Muscle of arm (tissue), 12 donors: ENCODE data around the gene SH3TC1. TPM values are rescaled to one million over a fixed set of nuclear protein-coding genes. Genes with fewer than 3 reads are reported as not detected.

Experiments
- DNase-seq: peaks from one replicate; pipeline ENCODE4 v3.0.0-alpha.2; 2013
- polyA plus RNA-seq, 12 donors: library from polyadenylated mRNA; unstranded; fragments of 120-200 nt; gene quantifications; one replicate each; pipeline ENCODE4 v1.2.1, GENCODE V29; 2013; ENCODE audit not compliant: insufficient read length in 12 of 12

Gene SH3TC1
- polyA plus RNA-seq, 12 donors = 5.8 to 13.1 (median 8.3) TPM; not detected in 1

GRCh38 chr4:8179771-8180170, 19.3 kb upstream of the SH3TC1 start:
- no peak for DNase-seq

DNA sequence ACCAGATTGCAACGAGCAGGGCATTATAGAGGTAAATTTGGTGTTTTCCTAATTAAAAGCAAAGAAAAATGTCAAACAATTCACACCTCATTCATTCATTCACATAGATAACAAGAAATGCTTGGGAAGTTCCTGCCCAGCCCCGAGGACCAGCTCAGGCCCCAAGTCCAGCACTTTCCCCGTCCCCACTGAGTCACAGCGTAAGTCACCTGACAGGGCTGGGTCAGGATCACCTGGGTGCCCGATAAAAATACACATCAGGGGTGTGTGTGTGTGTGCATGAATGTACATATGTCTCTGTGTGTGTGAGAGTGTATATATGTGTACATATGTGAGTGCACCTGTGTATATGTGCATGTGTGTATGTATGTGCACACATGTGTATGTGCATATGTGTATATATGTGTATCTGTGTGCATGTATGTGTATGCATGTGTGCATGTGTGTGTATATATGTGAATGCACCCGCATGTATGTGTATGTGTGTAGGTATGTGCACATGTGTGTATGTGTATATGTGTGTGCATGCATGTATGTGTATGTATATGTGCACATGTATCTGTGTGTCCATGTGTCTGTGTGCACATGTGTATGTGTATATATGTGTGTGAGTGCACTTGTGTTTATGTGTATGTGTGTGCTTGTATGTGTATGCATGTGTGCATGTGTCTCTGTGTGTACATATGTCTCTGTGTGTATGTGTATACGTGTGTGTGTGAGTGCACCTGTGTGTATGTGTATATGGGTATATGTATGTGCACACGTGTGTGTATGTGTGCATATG, 18.6 kb upstream of the SH3TC1 start:
- DNase-seq = no peak

- DNase-seq = no peak
These were observed 18.0 kb upstream of the SH3TC1 start for GRCh38 chr4:8181119-8181518.

DNA sequence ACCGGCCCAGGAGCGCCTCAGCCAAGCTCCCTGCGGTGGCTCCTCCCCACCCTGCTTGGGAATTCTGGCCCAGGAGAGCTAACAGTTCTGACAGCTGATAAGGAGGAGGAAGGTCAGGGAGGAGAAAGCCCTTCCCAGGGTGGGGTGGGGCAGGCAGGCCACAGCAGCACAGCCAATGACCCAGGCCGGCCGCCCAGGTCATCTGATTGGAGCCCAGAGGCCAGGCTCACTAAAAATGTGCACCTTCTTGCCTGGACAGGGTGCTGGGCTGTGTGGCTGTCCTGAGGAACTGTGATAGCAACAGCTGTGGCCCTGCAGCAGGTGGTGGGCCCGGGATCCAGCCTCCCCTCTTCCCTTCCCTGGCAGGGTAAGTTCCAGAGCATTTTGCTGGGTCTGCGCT, 17.2 kb upstream of the SH3TC1 start:
- no peak for DNase-seq

- no peak for DNase-seq
These were observed 16.8 kb upstream of the SH3TC1 start for GRCh38 chr4:8182294-8182693.

DNA sequence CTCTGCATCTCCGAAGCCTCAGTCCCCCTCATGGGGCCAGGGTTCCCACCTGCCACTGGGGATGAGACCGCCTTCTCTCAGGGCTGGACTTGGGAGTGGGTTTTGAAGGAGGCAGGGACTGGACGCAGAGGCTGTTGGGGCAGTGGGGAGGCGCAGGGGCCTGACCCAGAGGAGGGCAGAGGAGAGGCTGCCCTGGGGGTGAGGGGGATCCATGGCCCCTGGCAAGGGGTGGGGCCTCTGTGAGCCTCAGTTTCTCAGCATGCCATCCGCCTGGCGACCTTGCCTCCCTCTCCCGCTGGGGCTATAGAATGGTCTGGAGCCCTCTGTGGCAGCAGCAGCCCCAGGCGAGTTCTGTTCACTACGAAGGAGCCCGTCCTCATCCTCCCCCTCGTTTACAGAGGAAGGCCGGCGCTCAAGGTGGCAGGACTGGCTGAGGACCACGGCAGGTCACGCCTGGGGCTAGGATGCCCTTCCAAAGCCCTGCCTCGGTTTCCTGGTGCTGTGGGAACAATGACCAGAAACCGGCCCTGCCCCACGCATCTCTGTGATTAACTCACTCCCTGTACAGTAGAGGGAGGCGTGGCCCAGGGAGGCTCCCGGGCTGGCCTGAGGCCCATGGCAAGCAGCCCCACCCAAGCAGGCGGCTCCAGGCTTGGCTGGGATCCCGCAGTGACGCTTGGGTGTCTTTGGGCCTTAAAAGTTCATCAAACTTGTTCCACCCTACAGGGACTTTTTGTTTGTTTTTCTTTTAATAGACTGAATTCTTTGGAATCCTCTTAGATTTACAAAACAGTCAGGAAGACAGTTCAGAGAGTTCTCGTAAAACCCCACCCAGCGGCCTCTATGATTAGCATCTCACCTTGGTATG, 16.0 kb upstream of the SH3TC1 start:
- DNase-seq = no peak

GRCh38 chr4:8184061-8184460, 15.0 kb upstream of the SH3TC1 start:
- DNase-seq = no peak

GRCh38 chr4:8185295-8185694, 13.8 kb upstream of the SH3TC1 start:
- peak; percentile 40 for DNase-seq

DNA sequence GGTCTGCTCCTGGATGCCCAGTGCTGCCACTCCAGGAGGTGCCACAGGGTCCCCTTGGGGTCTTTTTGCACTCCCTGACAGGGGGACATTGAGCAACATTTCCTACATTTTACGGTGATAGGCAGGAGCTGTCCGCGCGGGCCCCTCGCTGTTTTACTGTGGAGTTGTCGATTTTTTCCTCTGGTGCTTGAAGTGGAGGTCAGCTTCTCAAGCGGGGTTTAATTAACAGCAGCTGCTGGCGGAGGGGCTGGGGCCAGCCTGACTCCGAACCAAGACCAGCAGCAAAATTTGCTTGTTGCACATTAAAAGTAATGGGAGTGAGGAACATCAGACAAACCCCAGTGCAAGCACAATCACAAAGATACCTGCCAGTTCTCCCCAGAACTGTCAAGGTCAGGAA, 13.2 kb upstream of the SH3TC1 start:
- DNase-seq = peak; percentile 49

DNA sequence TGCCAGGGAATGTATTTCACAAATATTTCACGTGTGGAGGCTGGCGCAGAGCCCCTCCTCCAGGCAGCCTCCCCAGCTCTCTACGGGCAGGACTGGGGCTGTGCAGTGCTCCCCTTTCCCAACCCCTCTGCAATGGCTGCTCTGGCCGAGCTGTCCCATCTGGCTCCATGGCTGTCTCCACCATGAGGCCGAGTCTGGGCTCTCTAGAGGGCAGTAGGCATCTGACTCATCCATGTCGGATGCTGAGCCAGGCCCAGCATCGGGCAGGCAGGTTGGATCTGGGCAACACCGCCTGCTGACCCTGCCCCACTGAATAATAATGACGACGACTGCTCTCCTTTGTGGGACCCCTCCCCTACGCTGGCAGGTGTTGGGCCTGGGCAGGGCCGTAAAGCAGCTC, 11.0 kb upstream of the SH3TC1 start:
- no peak for DNase-seq

GRCh38 chr4:8188743-8189550, 10.1 kb upstream of the SH3TC1 start:
- no peak for DNase-seq

- DNase-seq = no peak
These were observed 9.3 kb upstream of the SH3TC1 start for GRCh38 chr4:8189551-8190466.

- DNase-seq = peak; percentile 44
These were observed 7.8 kb upstream of the SH3TC1 start for GRCh38 chr4:8191136-8191747.

DNA sequence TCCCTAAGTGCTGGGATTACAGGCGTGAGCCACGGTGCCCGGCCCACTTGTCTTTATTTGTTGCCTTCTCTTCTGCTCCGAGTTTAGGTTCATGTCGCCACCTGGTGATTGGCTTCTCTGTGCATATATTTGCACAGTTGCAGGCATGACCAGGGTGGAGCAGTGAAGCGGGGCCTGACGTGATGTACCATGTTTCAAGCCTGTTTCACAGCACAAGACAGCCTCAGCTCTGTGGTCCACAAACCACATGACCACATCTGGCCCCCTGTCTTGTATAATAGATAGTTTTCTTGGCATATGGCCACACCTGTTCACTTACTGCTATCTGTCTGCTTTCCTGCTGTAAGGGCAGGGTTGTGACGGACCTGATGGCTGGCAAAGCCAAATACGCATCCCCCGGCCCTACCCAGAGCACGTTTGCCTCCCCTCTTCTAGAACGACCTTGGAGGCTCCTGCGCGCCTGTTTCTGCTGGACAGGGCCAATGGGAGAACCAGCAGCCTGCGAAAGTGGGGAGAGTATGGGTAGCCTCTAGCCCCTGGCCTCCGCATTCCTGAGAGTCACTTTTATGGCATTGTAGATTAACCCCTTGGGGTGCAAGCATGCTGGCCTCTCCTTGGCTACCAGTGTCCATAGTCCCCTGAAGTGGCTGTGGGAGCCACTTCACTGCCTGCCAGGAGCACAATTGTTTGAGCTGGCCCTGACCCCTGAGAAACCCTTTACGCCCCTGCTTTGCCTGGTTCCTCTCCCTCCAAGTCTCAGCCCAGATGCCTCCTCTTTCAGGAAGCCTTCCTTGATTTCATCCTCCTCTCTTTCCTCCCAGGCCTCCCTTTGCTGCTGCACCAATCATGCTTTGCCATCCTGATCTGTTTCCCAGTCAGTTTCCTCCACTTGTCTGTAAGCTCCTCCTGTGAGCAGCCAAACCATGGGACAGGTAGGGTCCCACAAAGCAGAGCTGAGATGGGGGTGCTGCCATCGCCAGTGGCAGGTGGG, 6.0 kb upstream of the SH3TC1 start:
- DNase-seq = peak; percentile 45

- DNase-seq = no peak
These were observed 4.5 kb upstream of the SH3TC1 start for GRCh38 chr4:8194306-8195242.

- DNase-seq = no peak
These were observed 3.7 kb upstream of the SH3TC1 start for GRCh38 chr4:8195431-8195830.

GRCh38 chr4:8195841-8196458, 3.1 kb upstream of the SH3TC1 start:
- no peak for DNase-seq

GRCh38 chr4:8197521-8197920, 1.6 kb upstream of the SH3TC1 start:
- DNase-seq = no peak
